Measurements from ENCODE around the gene GPR162. TPM values are rescaled to one million over a fixed set of nuclear protein-coding genes. Genes with fewer than 3 reads are reported as not detected.

The GPR162 gene
- total and polyA plus RNA-seq, 8 donors: 9.0 to 15.7 (median 12.2) TPM

DNA sequence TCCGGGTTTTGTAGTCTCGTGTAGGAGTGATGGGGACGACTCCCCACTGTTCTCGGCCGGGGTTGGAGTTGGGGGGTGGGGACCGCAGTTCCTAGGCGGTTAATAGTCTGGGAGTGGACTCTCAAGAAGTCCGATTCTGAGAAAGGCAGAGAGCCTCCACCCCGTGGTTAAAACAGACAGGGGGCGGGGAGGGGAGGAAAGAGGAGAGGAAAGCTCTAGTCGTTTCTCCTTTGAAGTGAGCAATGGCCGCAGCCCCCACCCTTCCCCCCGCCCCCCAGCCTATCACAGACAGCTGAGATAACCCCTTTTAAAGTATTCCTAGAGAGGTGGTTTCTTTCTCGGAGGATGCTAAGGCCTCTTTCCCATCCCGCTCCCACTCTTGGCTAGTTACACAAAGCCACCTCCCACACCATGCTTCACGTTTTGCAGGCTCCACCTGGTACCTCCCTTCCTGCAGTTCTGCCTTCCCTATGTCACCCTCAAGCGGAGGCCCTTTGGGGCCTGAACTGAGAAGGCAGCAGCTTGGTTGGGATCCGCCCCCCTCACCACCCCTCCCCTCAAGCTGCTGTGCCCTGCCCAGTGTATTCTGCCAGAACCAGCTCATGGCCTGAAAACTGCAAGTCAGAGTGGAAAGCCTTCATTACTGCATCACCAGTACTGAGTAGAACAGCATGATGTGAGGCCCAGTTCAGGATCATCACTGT, 31.2 kb downstream of the GPR162 start:
- Histone ChIP-seq H3K27ac (peak overlapping the region; percentile 95 to 96), H3K36me3 (peaks cover 0 to 28% of the 10 kb centered on the region in 2 donors), H3K4me1 (peaks cover 11 to 29% of the 10 kb centered on the region in 2 donors), H3K27me3 (no peaks in the 10 kb centered on the region), H3K4me3 (peak overlapping the region; percentile 55 to 62), H3K9me3 (no peaks in the 10 kb centered on the region)
- DNase-seq (peak in 1 of 4 donors; percentile 55), ATAC-seq (no peak)
- TF ChIP-seq, protein P1, sequence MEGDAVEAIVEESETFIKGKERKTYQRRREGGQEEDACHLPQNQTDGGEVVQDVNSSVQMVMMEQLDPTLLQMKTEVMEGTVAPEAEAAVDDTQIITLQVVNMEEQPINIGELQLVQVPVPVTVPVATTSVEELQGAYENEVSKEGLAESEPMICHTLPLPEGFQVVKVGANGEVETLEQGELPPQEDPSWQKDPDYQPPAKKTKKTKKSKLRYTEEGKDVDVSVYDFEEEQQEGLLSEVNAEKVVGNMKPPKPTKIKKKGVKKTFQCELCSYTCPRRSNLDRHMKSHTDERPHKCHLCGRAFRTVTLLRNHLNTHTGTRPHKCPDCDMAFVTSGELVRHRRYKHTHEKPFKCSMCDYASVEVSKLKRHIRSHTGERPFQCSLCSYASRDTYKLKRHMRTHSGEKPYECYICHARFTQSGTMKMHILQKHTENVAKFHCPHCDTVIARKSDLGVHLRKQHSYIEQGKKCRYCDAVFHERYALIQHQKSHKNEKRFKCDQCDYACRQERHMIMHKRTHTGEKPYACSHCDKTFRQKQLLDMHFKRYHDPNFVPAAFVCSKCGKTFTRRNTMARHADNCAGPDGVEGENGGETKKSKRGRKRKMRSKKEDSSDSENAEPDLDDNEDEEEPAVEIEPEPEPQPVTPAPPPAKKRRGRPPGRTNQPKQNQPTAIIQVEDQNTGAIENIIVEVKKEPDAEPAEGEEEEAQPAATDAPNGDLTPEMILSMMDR (IDR thresholded peaks at IDR 0.05): no peak
- intact Hi-C loops (cut with DNase I): no loop called here

DNA sequence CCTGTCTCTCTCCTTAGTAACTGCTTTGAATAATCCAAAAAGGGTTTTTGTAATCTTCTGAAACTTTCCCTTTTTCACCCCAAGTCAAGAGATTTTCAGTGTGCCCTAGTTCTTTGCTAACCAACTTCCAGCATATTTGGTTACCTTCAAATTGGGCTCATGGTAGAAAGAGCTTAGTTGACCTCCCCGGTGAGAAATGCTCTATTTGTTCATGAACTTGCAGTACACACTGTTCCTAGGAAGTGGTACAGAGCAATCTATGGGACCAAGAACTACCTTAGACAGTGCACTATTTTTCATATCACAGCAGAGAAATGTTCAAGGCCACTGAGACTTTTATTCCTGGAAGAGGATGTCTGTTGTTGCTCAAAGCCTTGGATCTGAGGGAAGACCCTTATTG, 32.0 kb downstream of the GPR162 start:
- H3K4me1 ChIP-seq: peaks cover 11 to 29% of the 10 kb centered on the region in 2 donors
- DNase-seq (no peak), ATAC-seq (no peak)
- TF ChIP-seq, protein P1 (IDR thresholded peaks at IDR 0.05): no peak
- H3K4me3 ChIP-seq: peak overlapping the region in 1 of 2 donors; percentile 62
- intact Hi-C loops (cut with DNase I): no loop called here
- peak overlapping the region; percentile 95 to 96 for H3K27ac ChIP-seq
- no peaks in the 10 kb centered on the region for H3K27me3 ChIP-seq
- H3K36me3 ChIP-seq: peaks cover 0 to 36% of the 10 kb centered on the region in 2 donors
- H3K9me3 ChIP-seq: no peaks in the 10 kb centered on the region

DNA sequence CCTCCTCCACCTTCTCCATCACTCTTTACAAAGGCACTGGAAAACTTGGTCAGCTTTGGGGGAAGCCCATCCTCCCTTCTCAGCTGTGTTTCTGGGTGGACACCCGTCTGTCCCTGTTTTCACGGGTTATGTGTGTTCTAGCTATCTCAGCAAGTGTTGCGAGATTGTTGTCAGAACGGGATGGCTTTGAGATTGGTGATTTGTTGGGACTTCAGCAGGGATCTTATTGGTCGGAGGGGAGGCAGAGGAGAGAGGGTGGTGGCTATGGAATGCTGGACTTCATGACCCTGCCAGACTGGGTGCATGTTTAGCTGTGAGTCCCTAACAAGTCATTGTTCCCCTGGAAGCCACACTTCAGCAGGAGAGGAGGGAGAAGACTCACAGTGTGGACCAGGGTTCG, 32.4 kb downstream of the GPR162 start:
- H3K4me1 ChIP-seq: peaks cover 11 to 29% of the 10 kb centered on the region in 2 donors
- DNase-seq (no peak), ATAC-seq (no peak)
- intact Hi-C loops (cut with DNase I): no loop called here
- peaks cover 0 to 40% of the 10 kb centered on the region in 2 donors for H3K36me3 ChIP-seq
- no peak overlapping the region for H3K4me3 ChIP-seq
- no peaks in the 10 kb centered on the region for H3K27me3 ChIP-seq
- H3K27ac ChIP-seq: no peak overlapping the region
- no peaks in the 10 kb centered on the region for H3K9me3 ChIP-seq
- TF ChIP-seq, protein P1 (IDR thresholded peaks at IDR 0.05): no peak

DNA sequence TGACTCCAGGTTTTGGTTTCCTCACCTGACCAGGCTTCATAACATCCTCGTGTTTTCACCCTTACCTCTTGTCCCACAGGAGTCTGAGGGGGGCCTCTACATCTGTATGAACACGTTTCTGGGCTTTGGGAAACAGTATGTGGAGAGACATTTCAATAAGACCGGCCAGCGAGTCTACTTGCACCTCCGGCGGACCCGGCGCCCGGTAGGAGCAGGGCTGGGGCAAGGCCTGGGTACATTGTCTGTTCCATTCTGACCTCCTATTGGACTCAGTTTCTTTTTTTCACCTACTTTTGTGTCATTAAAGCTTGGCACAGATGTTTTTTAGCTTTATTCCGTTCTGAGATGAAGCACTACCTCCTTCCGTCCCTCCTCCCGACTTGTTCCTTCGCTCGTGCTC, 33.7 kb downstream of the GPR162 start:
- H3K4me1 ChIP-seq: peaks cover 11 to 24% of the 10 kb centered on the region in 2 donors

DNA sequence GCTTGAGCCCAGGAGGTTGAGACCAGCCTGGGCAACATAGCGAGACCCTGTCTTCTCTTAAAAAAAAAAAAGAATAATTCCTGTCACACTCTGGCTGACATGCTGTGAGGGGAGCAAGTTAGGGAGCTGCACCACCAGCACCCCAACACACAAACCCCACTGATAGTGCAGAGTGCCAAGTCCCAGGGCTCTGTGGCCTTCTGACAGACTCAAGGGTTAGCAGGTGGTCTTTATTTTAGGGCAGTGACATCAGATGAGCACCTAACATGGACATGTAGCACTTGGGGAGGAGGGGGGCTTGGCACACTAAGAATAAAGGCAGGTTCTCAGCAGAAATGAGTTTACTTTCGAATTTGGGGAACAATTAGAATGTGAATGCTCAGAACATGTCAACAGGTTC, 37.2 kb downstream of the GPR162 start:
- TF ChIP-seq, protein P1 (IDR thresholded peaks at IDR 0.05): no peak
- Histone ChIP-seq H3K27ac (no peak overlapping the region), H3K27me3 (no peaks in the 10 kb centered on the region), H3K4me1 (peaks cover 0 to 4% of the 10 kb centered on the region in 2 donors), H3K4me3 (no peak overlapping the region), H3K36me3 (peaks cover 0 to 88% of the 10 kb centered on the region in 2 donors), H3K9me3 (no peaks in the 10 kb centered on the region)
- intact Hi-C loops (cut with DNase I): no loop called here
- DNase-seq: no peak
- no peak for ATAC-seq

More for the DNA sequence above, 33.7 kb downstream of the GPR162 start:
- intact Hi-C loops (cut with DNase I): no loop called here
- Histone ChIP-seq H3K36me3 (peaks cover 0 to 53% of the 10 kb centered on the region in 2 donors), H3K27ac (no peak overlapping the region), H3K27me3 (no peaks in the 10 kb centered on the region), H3K9me3 (no peaks in the 10 kb centered on the region), H3K4me3 (no peak overlapping the region)
- TF ChIP-seq, protein P1 (IDR thresholded peaks at IDR 0.05): no peak
- ATAC-seq (no peak), DNase-seq (no peak)

Data from left lung (tissue), 10 donors.